GM21423 (cell line): ENCODE measurements around the gene NTSR1.

ENCODE experiments used
- ATAC-seq: cut with Tn5 transposase; IDR thresholded peaks from one replicate; pipeline ENCODE4 v1.9.1; 2021; ENCODE audit warnings: mild to moderate bottlenecking, moderate library complexity; ENCODE audit not compliant: unreplicated experiment

The NTSR1 gene

GRCh38 chr20:62797671-62798532, 89.3 kb downstream of the NTSR1 start:
- no peak for ATAC-seq

GRCh38 chr20:62799036-62799435, 90.4 kb downstream of the NTSR1 start:
- no peak for ATAC-seq

DNA sequence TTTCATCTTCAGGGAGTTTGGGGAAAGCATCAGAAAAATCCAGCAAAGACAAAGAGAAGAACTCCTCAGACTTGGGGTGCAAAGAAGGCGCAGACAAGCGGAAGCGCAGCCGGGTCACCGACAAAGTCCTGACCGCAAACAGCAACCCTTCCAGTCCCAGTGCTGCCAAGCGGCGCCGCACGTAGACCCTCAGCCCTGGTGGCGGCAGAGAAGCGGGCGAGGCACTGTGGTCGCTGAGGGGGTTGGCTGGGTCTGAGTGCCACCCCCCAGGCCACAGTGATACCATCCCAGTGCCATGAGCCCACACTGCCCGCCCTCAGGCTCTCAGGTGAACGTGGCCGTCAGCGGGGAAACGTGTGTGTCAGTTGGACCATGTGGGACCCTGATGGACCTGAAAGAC, 90.8 kb downstream of the NTSR1 start:
- no peak for ATAC-seq

DNA sequence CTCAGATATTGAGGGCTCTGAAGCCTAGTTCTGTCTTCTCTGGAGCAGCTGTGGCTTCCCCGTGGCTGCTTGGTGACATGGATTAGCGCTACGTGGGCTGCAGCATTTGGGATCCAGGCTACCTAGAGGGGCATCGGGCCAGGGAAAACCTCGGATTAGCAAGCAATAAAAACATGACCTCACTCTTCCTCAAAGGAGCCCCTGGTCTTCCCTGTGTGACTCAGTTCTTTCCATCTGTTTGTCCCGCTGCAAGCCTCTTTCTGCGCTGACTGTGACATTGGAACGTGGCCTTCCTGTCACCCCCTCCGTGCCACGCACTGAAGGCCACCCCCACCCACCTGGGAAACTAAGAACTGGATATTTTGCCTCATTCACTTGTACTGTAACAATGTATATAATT, 91.2 kb downstream of the NTSR1 start:
- ATAC-seq = no peak

GRCh38 chr20:62800314-62801259, 92.0 kb downstream of the NTSR1 start:
- no peak for ATAC-seq

DNA sequence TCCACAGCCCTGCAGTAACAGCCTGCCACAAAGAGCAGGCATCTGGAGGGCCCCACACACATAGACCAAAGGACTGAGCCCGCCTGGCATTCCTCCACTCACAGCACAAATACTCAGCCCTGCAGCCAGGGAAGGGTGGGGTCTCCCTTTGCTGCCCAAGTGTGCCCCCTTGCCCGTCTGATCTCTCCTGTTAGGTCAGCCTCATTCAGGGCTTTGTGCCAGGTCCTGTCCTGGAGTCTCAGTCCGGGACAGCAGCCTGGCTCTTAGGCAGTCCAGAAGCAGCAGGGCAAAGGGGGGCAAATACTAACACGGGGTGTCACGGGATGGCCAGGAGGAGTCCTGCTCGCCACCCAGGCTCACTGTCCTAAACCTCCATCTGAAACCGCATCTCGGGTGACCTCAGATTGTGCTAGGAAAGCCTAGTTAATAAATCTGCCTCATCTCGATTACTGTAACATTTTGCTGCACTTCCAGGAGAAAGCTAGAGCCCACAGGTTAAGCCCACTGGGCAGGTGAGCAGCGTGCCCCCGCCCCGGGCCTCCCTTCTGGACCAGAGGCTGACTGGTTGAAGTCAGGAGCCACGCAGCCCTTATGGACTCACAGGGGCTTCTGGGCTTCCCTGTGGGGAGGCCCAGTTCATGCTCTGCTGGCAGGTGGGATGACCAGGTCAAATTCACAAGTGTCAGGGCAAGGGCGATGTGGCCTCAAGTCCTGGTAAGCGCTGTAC, 92.8 kb downstream of the NTSR1 start:
- ATAC-seq = no peak

DNA sequence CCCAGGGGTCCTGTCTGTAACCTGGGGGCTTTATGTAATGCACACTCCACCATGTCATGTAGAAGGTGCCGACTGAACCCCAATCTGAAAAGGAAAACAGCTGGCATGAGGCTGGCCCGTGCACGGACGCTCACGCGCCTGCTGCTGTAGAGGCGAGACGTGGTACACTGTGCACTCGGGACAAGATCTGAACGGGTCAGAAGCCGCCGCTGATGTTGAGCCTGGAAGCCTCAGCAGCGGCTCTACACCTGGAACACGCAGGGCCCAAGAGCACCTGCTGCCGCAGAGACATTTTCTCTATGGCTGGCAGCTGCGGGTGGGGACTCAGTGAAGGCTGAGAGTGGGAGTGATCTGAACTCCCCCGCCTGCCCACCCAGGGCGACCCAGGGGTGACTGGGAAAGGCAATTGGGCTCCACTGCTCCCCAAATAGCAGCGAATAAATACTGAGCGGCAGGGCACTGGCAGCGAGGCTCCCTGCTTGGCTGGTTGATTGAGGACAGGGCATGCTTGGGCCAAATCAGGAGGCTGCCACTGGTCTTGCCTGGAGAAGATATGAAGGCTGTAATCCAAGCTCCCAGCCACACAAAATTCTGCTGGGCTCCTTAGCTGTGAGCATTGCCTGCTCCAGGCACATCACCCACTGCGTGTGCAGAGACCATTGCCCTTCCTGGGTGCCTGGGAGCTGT, 93.5 kb downstream of the NTSR1 start:
- ATAC-seq = no peak

- no peak for ATAC-seq
Measured at GRCh38 chr20:62804021-62804626, 95.5 kb downstream of the NTSR1 start.

- ATAC-seq = no peak
Measured at GRCh38 chr20:62804627-62805154, 96.1 kb downstream of the NTSR1 start, which contains the start of gene OGFR. OGFR (plus strand) TSS chr20:62804835; CDS start chr20:62804860, 25 bp downstream.

GRCh38 chr20:62805155-62805710, 96.6 kb downstream of the NTSR1 start:
- ATAC-seq = no peak

- no peak for ATAC-seq
Measured at GRCh38 chr20:62805711-62806382, 97.2 kb downstream of the NTSR1 start.

GRCh38 chr20:62806383-62807050, 97.9 kb downstream of the NTSR1 start:
- ATAC-seq = no peak

GRCh38 chr20:62807444-62808210, 99.0 kb downstream of the NTSR1 start:
- ATAC-seq = no peak

GRCh38 chr20:62808211-62808865, 99.7 kb downstream of the NTSR1 start:
- no peak for ATAC-seq

DNA sequence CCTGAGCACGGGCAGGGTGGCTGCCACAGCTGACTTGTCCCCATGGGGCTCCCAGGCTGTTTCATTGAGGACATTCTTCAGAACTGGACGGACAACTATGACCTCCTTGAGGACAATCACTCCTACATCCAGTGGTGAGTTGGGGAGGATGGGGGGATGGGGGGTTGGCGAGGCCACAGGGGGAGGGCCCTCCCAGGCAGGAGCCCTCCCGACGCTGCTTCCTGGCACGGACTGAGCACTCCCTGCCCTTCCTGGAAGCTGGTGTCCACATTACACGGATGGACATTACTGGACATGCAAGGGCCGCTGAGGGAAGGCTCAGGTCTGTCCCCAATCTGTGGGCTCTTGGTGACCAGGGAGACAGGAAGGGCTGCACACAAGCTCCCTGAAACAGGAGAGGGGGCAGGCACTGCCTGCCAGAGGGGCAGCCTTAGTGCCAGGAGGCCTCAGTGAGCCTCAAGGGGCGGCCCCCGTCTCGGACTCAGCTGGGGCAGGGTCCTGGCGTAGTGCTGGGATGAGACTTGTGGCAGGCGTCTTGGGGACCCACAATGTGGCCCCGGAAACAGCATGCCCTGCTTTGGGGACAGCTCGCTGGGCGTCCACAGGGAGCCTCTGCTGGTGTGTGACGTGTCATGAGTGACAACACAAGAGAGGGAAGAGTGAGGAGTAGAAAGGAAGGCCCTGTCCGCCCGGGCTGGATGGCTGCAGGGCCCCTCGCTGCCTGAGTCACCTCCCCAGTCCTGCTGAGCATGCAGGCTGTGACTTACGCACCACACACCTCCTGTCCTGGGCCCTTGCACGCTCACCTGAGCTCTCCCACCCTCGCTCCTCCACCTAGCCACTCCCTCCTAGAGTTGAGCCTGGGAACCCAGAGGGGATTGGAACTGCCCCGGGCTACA, 101.1 kb downstream of the NTSR1 start:
- no peak for ATAC-seq

GRCh38 chr20:62811320-62811719, 102.7 kb downstream of the NTSR1 start:
- ATAC-seq = no peak
